ENCODE measurements around the gene ALDOB.

Gene ALDOB

DNA sequence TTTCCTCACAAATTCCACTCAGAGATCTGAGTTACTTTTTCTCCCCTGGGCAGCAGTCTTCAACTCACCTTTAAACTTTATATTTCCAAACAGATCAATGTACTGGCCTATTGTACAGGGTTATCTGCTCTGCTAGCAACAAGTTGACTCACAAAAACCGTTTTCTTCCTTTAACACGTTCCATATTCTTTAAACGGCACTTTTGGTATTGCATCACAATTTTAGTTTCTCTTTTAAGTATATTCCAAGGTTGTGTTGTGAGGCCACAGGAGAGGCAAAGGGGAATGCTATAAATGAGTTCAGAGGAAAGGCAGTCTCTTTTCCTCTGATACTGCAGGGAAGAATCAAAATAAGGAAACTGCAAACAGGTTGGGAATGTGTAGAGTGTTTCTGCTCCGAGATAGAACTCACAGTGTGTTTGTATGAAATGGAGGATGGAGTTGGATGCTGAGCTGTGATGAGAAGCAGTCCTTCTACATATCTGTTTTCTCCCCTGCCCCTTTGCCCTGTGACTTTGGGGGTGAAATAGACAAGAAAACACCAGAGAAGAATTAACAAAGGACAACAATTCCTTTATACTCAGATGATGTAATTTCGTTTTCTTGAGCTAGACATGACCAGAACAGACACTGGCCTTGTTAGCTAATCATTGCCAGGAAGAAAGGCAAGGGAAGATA lies 9.9 kb upstream of the ALDOB start (continued):
- TF ChIP-seq TOX (CRISPR knock-in tag; IDR thresholded peaks at IDR 0.05; ENCODE audit: borderline replicate concordance) = no peak

DNA sequence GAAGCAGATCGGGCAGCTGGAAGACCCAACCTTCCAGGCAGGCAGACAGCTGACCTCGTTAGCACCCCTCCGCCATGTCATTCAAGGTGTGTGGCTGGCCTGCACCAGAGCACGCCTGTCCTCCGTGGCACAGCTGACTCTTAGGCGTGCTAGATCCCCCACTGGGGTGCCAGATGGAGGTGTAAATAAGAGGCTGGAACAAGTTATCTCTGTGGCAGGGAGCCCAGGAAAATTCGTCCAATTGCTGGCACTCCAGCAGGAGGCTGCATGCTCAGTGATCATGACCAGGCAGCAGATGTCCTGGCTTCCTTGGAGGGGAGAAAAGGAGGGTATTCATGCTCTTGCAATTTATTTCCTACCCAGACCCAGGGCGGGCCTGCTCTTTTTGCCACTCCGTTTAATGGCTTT lies 7.8 kb upstream of the ALDOB start:
- TF ChIP-seq TCF4 (CRISPR knock-in tag; IDR thresholded peaks at IDR 0.05; ENCODE audit: borderline replicate concordance) = no peak
- no peak for TF ChIP-seq CSDC2 (CRISPR knock-in tag; IDR thresholded peaks at IDR 0.05)
- TF ChIP-seq, protein P1, sequence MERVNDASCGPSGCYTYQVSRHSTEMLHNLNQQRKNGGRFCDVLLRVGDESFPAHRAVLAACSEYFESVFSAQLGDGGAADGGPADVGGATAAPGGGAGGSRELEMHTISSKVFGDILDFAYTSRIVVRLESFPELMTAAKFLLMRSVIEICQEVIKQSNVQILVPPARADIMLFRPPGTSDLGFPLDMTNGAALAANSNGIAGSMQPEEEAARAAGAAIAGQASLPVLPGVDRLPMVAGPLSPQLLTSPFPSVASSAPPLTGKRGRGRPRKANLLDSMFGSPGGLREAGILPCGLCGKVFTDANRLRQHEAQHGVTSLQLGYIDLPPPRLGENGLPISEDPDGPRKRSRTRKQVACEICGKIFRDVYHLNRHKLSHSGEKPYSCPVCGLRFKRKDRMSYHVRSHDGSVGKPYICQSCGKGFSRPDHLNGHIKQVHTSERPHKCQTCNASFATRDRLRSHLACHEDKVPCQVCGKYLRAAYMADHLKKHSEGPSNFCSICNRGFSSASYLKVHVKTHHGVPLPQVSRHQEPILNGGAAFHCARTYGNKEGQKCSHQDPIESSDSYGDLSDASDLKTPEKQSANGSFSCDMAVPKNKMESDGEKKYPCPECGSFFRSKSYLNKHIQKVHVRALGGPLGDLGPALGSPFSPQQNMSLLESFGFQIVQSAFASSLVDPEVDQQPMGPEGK (CRISPR knock-in tag; IDR thresholded peaks at IDR 0.05; ENCODE audit: borderline replicate concordance) = no peak
- no peak for TF ChIP-seq ESRRG (CRISPR knock-in tag; IDR thresholded peaks at IDR 0.05)
- no peak for TF ChIP-seq ZFP3 (CRISPR knock-in tag; IDR thresholded peaks at IDR 0.05)
- TF ChIP-seq ZFP30 (CRISPR knock-in tag; IDR thresholded peaks at IDR 0.05) = no peak
- TF ChIP-seq OSR1 (CRISPR knock-in tag; IDR thresholded peaks at IDR 0.05) = no peak
- no peak for TF ChIP-seq SNAI2 (CRISPR knock-in tag; IDR thresholded peaks at IDR 0.05)
- TF ChIP-seq BACH2 (CRISPR knock-in tag; IDR thresholded peaks at IDR 0.05; ENCODE audit: borderline replicate concordance) = no peak
- TF ChIP-seq ZNF8 (CRISPR knock-in tag; IDR thresholded peaks at IDR 0.05) = no peak
- TF ChIP-seq ISL1 (CRISPR knock-in tag; IDR thresholded peaks at IDR 0.05) = no peak
- no peak for TF ChIP-seq ZNF70 (CRISPR knock-in tag; IDR thresholded peaks at IDR 0.05)
- TF ChIP-seq, protein P2, sequence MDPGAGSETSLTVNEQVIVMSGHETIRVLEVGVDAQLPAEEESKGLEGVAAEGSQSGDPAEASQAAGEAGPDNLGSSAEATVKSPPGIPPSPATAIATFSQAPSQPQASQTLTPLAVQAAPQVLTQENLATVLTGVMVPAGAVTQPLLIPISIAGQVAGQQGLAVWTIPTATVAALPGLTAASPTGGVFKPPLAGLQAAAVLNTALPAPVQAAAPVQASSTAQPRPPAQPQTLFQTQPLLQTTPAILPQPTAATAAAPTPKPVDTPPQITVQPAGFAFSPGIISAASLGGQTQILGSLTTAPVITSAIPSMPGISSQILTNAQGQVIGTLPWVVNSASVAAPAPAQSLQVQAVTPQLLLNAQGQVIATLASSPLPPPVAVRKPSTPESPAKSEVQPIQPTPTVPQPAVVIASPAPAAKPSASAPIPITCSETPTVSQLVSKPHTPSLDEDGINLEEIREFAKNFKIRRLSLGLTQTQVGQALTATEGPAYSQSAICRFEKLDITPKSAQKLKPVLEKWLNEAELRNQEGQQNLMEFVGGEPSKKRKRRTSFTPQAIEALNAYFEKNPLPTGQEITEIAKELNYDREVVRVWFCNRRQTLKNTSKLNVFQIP (CRISPR knock-in tag; IDR thresholded peaks at IDR 0.05; ENCODE audit: borderline replicate concordance, low read depth) = no peak
- no peak for TF ChIP-seq ZC3H10 (CRISPR knock-in tag; IDR thresholded peaks at IDR 0.05)
- TF ChIP-seq, protein P3, sequence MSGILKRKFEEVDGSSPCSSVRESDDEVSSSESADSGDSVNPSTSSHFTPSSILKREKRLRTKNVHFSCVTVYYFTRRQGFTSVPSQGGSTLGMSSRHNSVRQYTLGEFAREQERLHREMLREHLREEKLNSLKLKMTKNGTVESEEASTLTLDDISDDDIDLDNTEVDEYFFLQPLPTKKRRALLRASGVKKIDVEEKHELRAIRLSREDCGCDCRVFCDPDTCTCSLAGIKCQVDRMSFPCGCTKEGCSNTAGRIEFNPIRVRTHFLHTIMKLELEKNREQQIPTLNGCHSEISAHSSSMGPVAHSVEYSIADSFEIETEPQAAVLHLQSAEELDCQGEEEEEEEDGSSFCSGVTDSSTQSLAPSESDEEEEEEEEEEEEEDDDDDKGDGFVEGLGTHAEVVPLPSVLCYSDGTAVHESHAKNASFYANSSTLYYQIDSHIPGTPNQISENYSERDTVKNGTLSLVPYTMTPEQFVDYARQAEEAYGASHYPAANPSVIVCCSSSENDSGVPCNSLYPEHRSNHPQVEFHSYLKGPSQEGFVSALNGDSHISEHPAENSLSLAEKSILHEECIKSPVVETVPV (CRISPR knock-in tag; IDR thresholded peaks at IDR 0.05) = no peak
- TF ChIP-seq GLIS3 (CRISPR knock-in tag; IDR thresholded peaks at IDR 0.05) = no peak
- no peak for TF ChIP-seq ARNTL (CRISPR knock-in tag; IDR thresholded peaks at IDR 0.05; ENCODE audit: borderline replicate concordance, low read depth)
- TF ChIP-seq, protein P4, sequence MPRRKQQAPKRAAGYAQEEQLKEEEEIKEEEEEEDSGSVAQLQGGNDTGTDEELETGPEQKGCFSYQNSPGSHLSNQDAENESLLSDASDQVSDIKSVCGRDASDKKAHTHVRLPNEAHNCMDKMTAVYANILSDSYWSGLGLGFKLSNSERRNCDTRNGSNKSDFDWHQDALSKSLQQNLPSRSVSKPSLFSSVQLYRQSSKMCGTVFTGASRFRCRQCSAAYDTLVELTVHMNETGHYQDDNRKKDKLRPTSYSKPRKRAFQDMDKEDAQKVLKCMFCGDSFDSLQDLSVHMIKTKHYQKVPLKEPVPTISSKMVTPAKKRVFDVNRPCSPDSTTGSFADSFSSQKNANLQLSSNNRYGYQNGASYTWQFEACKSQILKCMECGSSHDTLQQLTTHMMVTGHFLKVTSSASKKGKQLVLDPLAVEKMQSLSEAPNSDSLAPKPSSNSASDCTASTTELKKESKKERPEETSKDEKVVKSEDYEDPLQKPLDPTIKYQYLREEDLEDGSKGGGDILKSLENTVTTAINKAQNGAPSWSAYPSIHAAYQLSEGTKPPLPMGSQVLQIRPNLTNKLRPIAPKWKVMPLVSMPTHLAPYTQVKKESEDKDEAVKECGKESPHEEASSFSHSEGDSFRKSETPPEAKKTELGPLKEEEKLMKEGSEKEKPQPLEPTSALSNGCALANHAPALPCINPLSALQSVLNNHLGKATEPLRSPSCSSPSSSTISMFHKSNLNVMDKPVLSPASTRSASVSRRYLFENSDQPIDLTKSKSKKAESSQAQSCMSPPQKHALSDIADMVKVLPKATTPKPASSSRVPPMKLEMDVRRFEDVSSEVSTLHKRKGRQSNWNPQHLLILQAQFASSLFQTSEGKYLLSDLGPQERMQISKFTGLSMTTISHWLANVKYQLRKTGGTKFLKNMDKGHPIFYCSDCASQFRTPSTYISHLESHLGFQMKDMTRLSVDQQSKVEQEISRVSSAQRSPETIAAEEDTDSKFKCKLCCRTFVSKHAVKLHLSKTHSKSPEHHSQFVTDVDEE (CRISPR knock-in tag; IDR thresholded peaks at IDR 0.05) = no peak
- no peak for TF ChIP-seq ZNF565 (CRISPR knock-in tag; conservative IDR thresholded peaks at IDR 0.05; ENCODE audit: low read depth)
- no peak for TF ChIP-seq TOX (CRISPR knock-in tag; IDR thresholded peaks at IDR 0.05; ENCODE audit: borderline replicate concordance)
- ATAC-seq = no peak

DNA sequence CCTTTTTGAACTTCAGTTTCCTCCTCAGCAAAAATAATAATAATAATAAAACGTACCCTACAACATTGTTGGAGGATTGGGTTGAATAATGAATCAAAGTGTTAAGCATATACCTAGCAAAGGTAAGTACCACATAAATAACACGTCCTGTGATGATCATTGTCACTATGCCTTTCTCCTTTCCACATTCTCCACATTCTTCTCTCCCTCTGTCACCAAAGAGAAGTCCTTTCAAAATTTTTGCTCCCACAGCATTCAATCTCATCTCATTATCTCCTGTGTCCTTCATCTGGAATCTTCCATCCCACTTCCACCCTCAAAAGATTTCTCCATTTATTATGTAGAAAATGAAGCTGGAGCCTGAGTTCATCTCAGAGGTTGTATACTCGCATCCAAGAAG lies 7.2 kb upstream of the ALDOB start:
- no peak for ATAC-seq
- TF ChIP-seq TCF4 (CRISPR knock-in tag; IDR thresholded peaks at IDR 0.05; ENCODE audit: borderline replicate concordance) (no peak), PPARA (CRISPR knock-in tag; IDR thresholded peaks at IDR 0.05; ENCODE audit: borderline replicate concordance) (no peak), ESRRG (CRISPR knock-in tag; IDR thresholded peaks at IDR 0.05) (no peak), ZFP3 (CRISPR knock-in tag; IDR thresholded peaks at IDR 0.05) (no peak), SNAI2 (CRISPR knock-in tag; IDR thresholded peaks at IDR 0.05) (no peak), BACH2 (CRISPR knock-in tag; IDR thresholded peaks at IDR 0.05; ENCODE audit: borderline replicate concordance) (no peak)
- TF ChIP-seq, protein P4 (CRISPR knock-in tag; IDR thresholded peaks at IDR 0.05) = no peak
- TF ChIP-seq, protein P2 (CRISPR knock-in tag; IDR thresholded peaks at IDR 0.05; ENCODE audit: borderline replicate concordance, low read depth) = no peak
